HepG2 (cell line): ENCODE measurements around the gene PRELID1. TPM values are rescaled to one million over a fixed set of nuclear protein-coding genes. Genes with fewer than 3 reads are reported as not detected.

Source experiments
- ATAC-seq: fragments of 200-7000 bp; cut with Tn5 transposase; 3 replicates; pipeline ENCODE4 v1.9.1; 2020; ENCODE audit warnings: mild to moderate bottlenecking, moderate library complexity
- BruUV-seq: library from RNA; stranded (reverse); fragments of 400-500 nt; replicated peaks from 2 replicates; lab custom pipeline; 2021; lab: Mats Ljungman, UMichigan
- CTCF ChIA-PET: fragments of 300-600 bp; formaldehyde crosslinking; extraction: SDS; loops from one replicate; lab custom pipeline; 2021; ENCODE audit warnings: low total read pairs, inconsistent platforms, low intra/inter-chr PET ratio; lab: Yijun Ruan, JAX
- POLR2A ChIA-PET: fragments of 350-600 bp; sonication (Branson Sonifier 250); formaldehyde crosslinking; loops from one replicate; lab custom pipeline; 2020; ENCODE audit warnings: antibody characterized with exemption, inconsistent platforms; lab: Yijun Ruan, JAX
- DNase-seq: peaks from one replicate; pipeline ENCODE4 v3.0.0-alpha.2; 2015; ENCODE audit warnings: low spot score
- FAIRE-seq: peaks from 3 replicates; lab custom pipeline; 2011; peaks lifted over from hg19 to GRCh38; lab: Jason Lieb, UNC
- H2AFZ ChIP-seq: one replicate; pipeline ENCODE4 v1.6.1; 2011; ENCODE audit warnings: low read length, inconsistent platforms
- H3K27ac ChIP-seq: fragments of 300-600 bp; 3 replicates; pipeline ENCODE4 v1.8.0; 2011; ENCODE audit warnings: mixed run types, mild to moderate bottlenecking, mixed read lengths, low read length, inconsistent platforms; ENCODE audit not compliant: insufficient read depth; ENCODE audit errors: extremely low read length
- H3K27me3 ChIP-seq, 2 experiments: fragments of 200-600 bp in 1 of 2; 2 replicates in 1 of 2; 3 replicates in 1 of 2; pipeline versions ENCODE4 v1.6.0 to v1.8.0; 2011; ENCODE audit warnings: low read length in 2 of 2, mild to moderate bottlenecking in 2 of 2, moderate library complexity in 2 of 2, inconsistent platforms in 1 of 2; ENCODE audit not compliant: insufficient read depth in 2 of 2, control insufficient read depth in 1 of 2
- H3K36me3 ChIP-seq, 2 experiments: fragments of 200-600 bp in 1 of 2; replicated peaks in 1 of 2; 2 replicates in 1 of 2; 3 replicates in 1 of 2; pipeline versions ENCODE4 v1.5.1 to v1.8.0; 2011; ENCODE audit warnings: low read length in 2 of 2, inconsistent platforms in 1 of 2; ENCODE audit not compliant: insufficient read depth in 2 of 2, control insufficient read depth in 1 of 2
- H3K4me1 ChIP-seq: 2 replicates; pipeline ENCODE4 v1.5.1; 2012; ENCODE audit warnings: low read length, inconsistent platforms; ENCODE audit not compliant: insufficient read depth
- H3K4me2 ChIP-seq: 2 replicates; pipeline ENCODE4 v1.6.0; 2011; ENCODE audit warnings: low read depth, low read length, inconsistent platforms
- H3K4me3 ChIP-seq, 3 experiments: fragments of 200-600 bp in 1 of 3; sonication (generic), shearing (Covaris generic) in 1 of 3; replicated peaks in 1 of 3; 2 replicates each; pipeline ENCODE4 v1.5.1; 2011 to 2016; ENCODE audit warnings: low read length in 3 of 3, inconsistent platforms in 2 of 3, low read depth in 2 of 3, mild to moderate bottlenecking in 2 of 3, control low read depth in 1 of 3, mixed read lengths in 1 of 3; ENCODE audit not compliant: insufficient read depth in 1 of 3
- H3K79me2 ChIP-seq: one replicate; pipeline ENCODE4 v1.6.1; 2011; ENCODE audit warnings: low read length, inconsistent platforms; ENCODE audit not compliant: insufficient read depth
- H3K9ac ChIP-seq: 2 replicates; pipeline ENCODE4 v1.6.0; 2011; ENCODE audit warnings: mild to moderate bottlenecking, low read depth, low read length, inconsistent platforms; ENCODE audit not compliant: insufficient read depth
- H3K9me3 ChIP-seq: 2 replicates; pipeline ENCODE4 v1.5.1; 2012; ENCODE audit warnings: mild to moderate bottlenecking, low read length
- H4K20me1 ChIP-seq: 2 replicates; pipeline ENCODE4 v1.6.0; 2011; ENCODE audit warnings: inconsistent platforms, mild to moderate bottlenecking, low read length, moderate library complexity; ENCODE audit not compliant: insufficient read depth
- DNMT3B ChIP-seq: conservative IDR thresholded peaks from 2 replicates; pipeline ENCODE4 v1.6.1; 2016; ENCODE audit warnings: missing biosample characterization, control low read depth
- HIC2 ChIP-seq: sonication (generic); formaldehyde crosslinking; IDR thresholded peaks from 2 replicates; pipeline ENCODE4 v1.9.0; 2022; ENCODE audit warnings: low read depth, missing genetic modification reagents
- HMGXB4 ChIP-seq, 2 experiments: sonication (generic) in 1 of 2; formaldehyde crosslinking in 1 of 2; IDR thresholded peaks; 2 replicates each; pipeline versions ENCODE4 v1.4.0 to v1.6.1; 2018 to 2020; ENCODE audit warnings: missing genetic modification reagents in 2 of 2, borderline replicate concordance in 1 of 2, low read depth in 1 of 2, mild to moderate bottlenecking in 1 of 2, missing biosample characterization in 1 of 2
- HNRNPL ChIP-seq: fragments of 200-400 bp; formaldehyde crosslinking; IDR thresholded peaks from 2 replicates; pipeline ENCODE4 v1.6.1; 2017; ENCODE audit warnings: mild to moderate bottlenecking, low read depth, low read length
- HOXA5 ChIP-seq: sonication (generic); formaldehyde crosslinking; IDR thresholded peaks from 2 replicates; pipeline ENCODE4 v1.4.0; 2020; ENCODE audit warnings: missing genetic modification reagents
- HOXA9 ChIP-seq: sonication (generic); formaldehyde crosslinking; IDR thresholded peaks from 2 replicates; pipeline ENCODE4 v1.8.1; 2022; ENCODE audit warnings: missing genetic modification reagents, mild to moderate bottlenecking, moderate library complexity, borderline replicate concordance
- MAX ChIP-seq: IDR thresholded peaks from 2 replicates; pipeline ENCODE4 v1.6.1; 2012; ENCODE audit warnings: inconsistent platforms
- NFE2L1 ChIP-seq: sonication (generic); formaldehyde crosslinking; IDR thresholded peaks from 2 replicates; pipeline ENCODE4 v1.4.0; 2020; ENCODE audit warnings: missing genetic modification reagents, mild to moderate bottlenecking, borderline replicate concordance
- SAP130 ChIP-seq: IDR thresholded peaks from 2 replicates; pipeline ENCODE4 v1.6.1; 2016; ENCODE audit warnings: low read depth
- SMC3 ChIP-seq: IDR thresholded peaks from 2 replicates; pipeline ENCODE4 v1.6.1; 2011; ENCODE audit warnings: low read length, improper control_type of control experiment
- STAG1 ChIP-seq: sonication (generic); formaldehyde crosslinking; IDR thresholded peaks from 2 replicates; pipeline ENCODE4 v1.4.0; 2020; ENCODE audit warnings: missing genetic modification reagents
- XRCC5 ChIP-seq: fragments of 200-400 bp; formaldehyde crosslinking; optimal IDR thresholded peaks from 2 replicates; pipeline ENCODE3; 2017; ENCODE audit warnings: mild to moderate bottlenecking, low read length
- ZBTB38 ChIP-seq: sonication (generic); formaldehyde crosslinking; IDR thresholded peaks from 2 replicates; pipeline ENCODE4 v1.5.1; 2020; ENCODE audit warnings: mild to moderate bottlenecking, missing genetic modification reagents
- ZFX ChIP-seq: sonication (generic); formaldehyde crosslinking; IDR thresholded peaks from 2 replicates; pipeline ENCODE4 v1.4.0; 2020; ENCODE audit warnings: mild to moderate bottlenecking, low read depth, missing genetic modification reagents, moderate library complexity
- ZNF10 ChIP-seq: sonication (generic); formaldehyde crosslinking; IDR thresholded peaks from 2 replicates; pipeline ENCODE4 v1.4.0; 2020; ENCODE audit warnings: mild to moderate bottlenecking, low read depth, missing genetic modification reagents, borderline replicate concordance
- ZNF687 ChIP-seq: sonication (generic); formaldehyde crosslinking; IDR thresholded peaks from 2 replicates; pipeline ENCODE4 v1.5.1; 2020; ENCODE audit warnings: mild to moderate bottlenecking, missing genetic modification reagents, moderate library complexity
- WGBS: methylation state at CpG from one replicate; pipeline ENCODE4 v1.1.6; 2017; ENCODE audit warnings: low lambda C conversion rate; 5-methylcytosine and 5-hydroxymethylcytosine counted together
- in situ Hi-C: cut with HindIII; loops from 2 replicates; pipeline ENCODE4 v1.10.0; 2017; ENCODE audit warnings: low pct_unique_long_range_greater_than_20kb; ENCODE audit not compliant: extremely low pct_ligation_motif_present
- intact Hi-C: fragments of 100-400 bp; cut with micrococcal nuclease; formaldehyde crosslinking; loops from one replicate; pipeline ENCODE4 v1.10.0; 2022; ENCODE audit not compliant: unreplicated experiment
- polyA plus RNA-seq, 8 experiments: library from polyadenylated mRNA; depleted of rRNA in 3 of 8; stranded (reverse) in 7 of 8; unstranded in 1 of 8; fragments of >200 nt; fragmentation: Illumina TruSeq in 4 of 8; extraction: Trizol in 4 of 8; gene quantifications; 2 replicates each; pipeline versions ENCODE4 v1.2.1 to v1.2.3, GENCODE V29; 2011 to 2016; ENCODE audit warnings: low read depth in 4 of 8, missing spikeins in 1 of 8, mixed read lengths in 1 of 8; ENCODE audit not compliant: insufficient read depth in 1 of 8
- total RNA-seq, 5 experiments: library from RNA; depleted of rRNA; stranded (reverse); fragments of >200 nt; fragmentation: Illumina TruSeq; extraction: Trizol; gene quantifications; 2 replicates each; pipeline ENCODE4 v1.2.3, GENCODE V29; 2016; ENCODE audit warnings: low read depth in 1 of 5

Gene PRELID1
- total and polyA plus RNA-seq, 2 of the 13 experiments (the other 11 are each of a cell fraction or from before 2014, with no cell fraction given) = 250 to 271 TPM

- Histone ChIP-seq H3K9me3 (no peaks in the 10 kb centered on the region), H3K4me2 (no peak overlapping the region), H3K9ac (no peak overlapping the region), H3K4me1 (no peaks in the 10 kb centered on the region), H2AFZ (no peak overlapping the region), H3K4me3 (no peak overlapping the region), H3K27ac (no peak overlapping the region), H3K27me3 (no peaks in the 10 kb centered on the region), H4K20me1 (0 out of 2 replicates have a peak, but pooled peaks cover 3% of the 10 kb centered on the region), H3K79me2 (peaks cover 6% of the 10 kb centered on the region), H3K36me3 (peaks cover 42 to 85% of the 10 kb centered on the region in 2 experiments)
- ChIA-PET POLR2A (interaction anchor here (1.0 to 1.1 kb wide), 3 partner anchors 10 to 249 kb away, joined by 3 read pairs; partner anchors contain the start of gene FGFR4), CTCF (interaction anchor here (1.2 to 2.9 kb wide), 4 partner anchors 18 to 222 kb away, joined by 3 to 38 read pairs (median 6); no protein-coding TSS in a partner anchor)
- 83% methylated on average over 11 of the region's 12 CpGs for WGBS
- BruUV-seq = no TSS peak
- intact Hi-C loops (loop anchor here (1.0 to 2.0 kb wide), 2 partner anchors 18 to 23 kb away; no protein-coding TSS in a partner anchor), in situ Hi-C loops (no loop called here)
- ATAC-seq (peak; percentile 88), DNase-seq (peak; percentile 50), FAIRE-seq (no peak)
- TF ChIP-seq ZFX (CRISPR knock-in tag) (0 out of 2 replicates have a peak, but pooled peaks have one; percentile 17), DNMT3B (no peak), HOXA5 (CRISPR knock-in tag) (no peak), NFE2L1 (CRISPR knock-in tag) (no peak), SMC3 (peak; percentile 23; the same call in 1 of the 2 replicates), XRCC5 (peak; percentile 19), STAG1 (peak; percentile 71), HNRNPL (peak; percentile 99), ZNF10 (CRISPR knock-in tag) (no peak), ZNF687 (peak; percentile 53), HOXA9 (CRISPR knock-in tag) (no peak), SAP130 (peak; percentile 33; the same call in 1 of the 2 replicates), MAX (peak; percentile 22; the same call in 1 of the 2 replicates), ZBTB38 (CRISPR knock-in tag) (peak; percentile 50; the same call in 1 of the 2 replicates), HIC2 (CRISPR knock-in tag) (peak; percentile 87), HMGXB4 (CRISPR knock-in tag; IDR thresholded peaks at IDR 0.05; ENCODE audit: borderline replicate concordance in 1 of 2, low read depth in 1 of 2) (0 out of 4 replicates have a peak, but pooled peaks of 1 of the 2 experiments have one; percentile 25)
Measured at GRCh38 chr5:177336112-177336511, 32.5 kb downstream of the PRELID1 start.
